Rectal smooth muscle tissue (tissue), 1 donor: Measurements from ENCODE around the gene FZD4.
"Not testable (repeated sequence)": the region's sequence is repeated elsewhere in the genome, so short reads cannot be mapped to it uniquely, and the experiment has no call there.

Experiments
- H3K27ac ChIP-seq: one replicate; pipeline ENCODE4 v1.7.0; 2013; ENCODE audit warnings: low read depth, low read length, inconsistent platforms
- H3K27me3 ChIP-seq: one replicate; pipeline ENCODE4 v1.7.0; 2013; ENCODE audit warnings: low read length; ENCODE audit not compliant: control insufficient read depth, insufficient read depth
- H3K36me3 ChIP-seq: one replicate; pipeline ENCODE4 v1.7.0; 2013; ENCODE audit warnings: low read length; ENCODE audit not compliant: control insufficient read depth, insufficient read depth
- H3K4me1 ChIP-seq: one replicate; pipeline ENCODE4 v1.7.0; 2013; ENCODE audit warnings: low read length; ENCODE audit not compliant: control insufficient read depth, insufficient read depth
- H3K4me3 ChIP-seq: one replicate; pipeline ENCODE4 v1.7.0; 2013; ENCODE audit warnings: low read length
- H3K9ac ChIP-seq: one replicate; pipeline ENCODE4 v1.7.0; 2013; ENCODE audit warnings: low read length

Gene FZD4

GRCh38 chr11:86931548-86932258, 23.5 kb downstream of the FZD4 start:
- Histone ChIP-seq H3K27me3 (no peaks in the 10 kb centered on the region), H3K27ac (no peak overlapping the region), H3K36me3 (no peaks in the 10 kb centered on the region), H3K4me1 (peaks cover 11% of the 10 kb centered on the region), H3K9ac (no peak overlapping the region), H3K4me3 (no peak overlapping the region)

GRCh38 chr11:86930957-86931547, 24.1 kb downstream of the FZD4 start:
- no peaks in the 10 kb centered on the region for H3K27me3 ChIP-seq
- H3K27ac ChIP-seq, result no peak overlapping the region
- H3K9ac ChIP-seq, result no peak overlapping the region
- no peak overlapping the region for H3K4me3 ChIP-seq
- H3K36me3 ChIP-seq, result no peaks in the 10 kb centered on the region
- peaks cover 11% of the 10 kb centered on the region for H3K4me1 ChIP-seq

- H3K4me3 ChIP-seq, result no peak overlapping the region
- H3K27me3 ChIP-seq, result no peaks in the 10 kb centered on the region
- peaks cover 6% of the 10 kb centered on the region for H3K4me1 ChIP-seq
- H3K36me3 ChIP-seq, result no peaks in the 10 kb centered on the region
- H3K9ac ChIP-seq, result no peak overlapping the region
- no peak overlapping the region for H3K27ac ChIP-seq
These were observed 28.2 kb downstream of the FZD4 start for GRCh38 chr11:86926975-86927374.

GRCh38 chr11:86923999-86924766, 31.0 kb downstream of the FZD4 start:
- peaks cover 3% of the 10 kb centered on the region for H3K4me1 ChIP-seq
- no peaks in the 10 kb centered on the region for H3K36me3 ChIP-seq
- no peak overlapping the region for H3K27ac ChIP-seq
- H3K4me3 ChIP-seq, result no peak overlapping the region
- H3K9ac ChIP-seq, result no peak overlapping the region
- H3K27me3 ChIP-seq, result no peaks in the 10 kb centered on the region

- Histone ChIP-seq H3K4me3 (no peak overlapping the region), H3K27ac (no peak overlapping the region), H3K4me1 (peaks cover 3% of the 10 kb centered on the region), H3K27me3 (no peaks in the 10 kb centered on the region), H3K36me3 (no peaks in the 10 kb centered on the region), H3K9ac (no peak overlapping the region)
These were observed 33.0 kb downstream of the FZD4 start for GRCh38 chr11:86922225-86922624.

- Histone ChIP-seq H3K9ac (no peak overlapping the region), H3K36me3 (no peaks in the 10 kb centered on the region), H3K4me1 (peaks cover 5% of the 10 kb centered on the region), H3K27ac (no peak overlapping the region), H3K27me3 (no peaks in the 10 kb centered on the region), H3K4me3 (no peak overlapping the region)
These were observed 35.5 kb downstream of the FZD4 start for GRCh38 chr11:86919557-86920210.

- Histone ChIP-seq H3K4me3 (no peak overlapping the region), H3K36me3 (no peaks in the 10 kb centered on the region), H3K27me3 (no peaks in the 10 kb centered on the region), H3K9ac (no peak overlapping the region), H3K27ac (no peak overlapping the region), H3K4me1 (peaks cover 5% of the 10 kb centered on the region)
These were observed 36.2 kb downstream of the FZD4 start for GRCh38 chr11:86918973-86919372.

GRCh38 chr11:86918496-86918895, 36.7 kb downstream of the FZD4 start:
- Histone ChIP-seq H3K9ac (no peak overlapping the region), H3K4me3 (no peak overlapping the region), H3K27me3 (no peaks in the 10 kb centered on the region), H3K36me3 (no peaks in the 10 kb centered on the region), H3K27ac (no peak overlapping the region), H3K4me1 (peaks cover 5% of the 10 kb centered on the region)

GRCh38 chr11:86917589-86917988, 37.6 kb downstream of the FZD4 start:
- H3K27me3 ChIP-seq, result no peaks in the 10 kb centered on the region
- no peak overlapping the region for H3K9ac ChIP-seq
- no peak overlapping the region for H3K27ac ChIP-seq
- H3K4me3 ChIP-seq, result no peak overlapping the region
- no peaks in the 10 kb centered on the region for H3K36me3 ChIP-seq
- peaks cover 5% of the 10 kb centered on the region for H3K4me1 ChIP-seq

- no peak overlapping the region for H3K4me3 ChIP-seq
- no peak overlapping the region for H3K9ac ChIP-seq
- no peaks in the 10 kb centered on the region for H3K27me3 ChIP-seq
- peak overlapping the region; percentile 33 for H3K27ac ChIP-seq
- H3K4me1 ChIP-seq, result peaks cover 5% of the 10 kb centered on the region
- H3K36me3 ChIP-seq, result no peaks in the 10 kb centered on the region
These were observed 38.9 kb downstream of the FZD4 start for GRCh38 chr11:86916330-86916729.

- not testable (repeated sequence) for H3K27ac ChIP-seq, H3K36me3 ChIP-seq, H3K9ac ChIP-seq, H3K4me1 ChIP-seq, H3K27me3 ChIP-seq, H3K4me3 ChIP-seq
These were observed 39.3 kb downstream of the FZD4 start for GRCh38 chr11:86915850-86916249.

GRCh38 chr11:86914865-86915519, 40.2 kb downstream of the FZD4 start:
- no peaks in the 10 kb centered on the region for H3K27me3 ChIP-seq
- peaks cover 5% of the 10 kb centered on the region for H3K4me1 ChIP-seq
- no peak overlapping the region for H3K27ac ChIP-seq
- H3K9ac ChIP-seq, result no peak overlapping the region
- H3K4me3 ChIP-seq, result no peak overlapping the region
- no peaks in the 10 kb centered on the region for H3K36me3 ChIP-seq
